K562 (cell line): Measurements from ENCODE around the gene MKRN3. TPM values are rescaled to one million over a fixed set of nuclear protein-coding genes. Genes with fewer than 3 reads are reported as not detected.
A peak's percentile ranks its signal among the peaks of the same experiment; 100 is the strongest.

Experiments used
- ATF6 ChIP-seq: sonication (generic); formaldehyde crosslinking; IDR thresholded peaks from 2 replicates; pipeline ENCODE4 v1.4.0; 2020; ENCODE audit warnings: mild to moderate bottlenecking, missing genetic modification reagents
- CLOCK ChIP-seq: fragments of 250-450 bp; sonication (Bioruptor Pico); IDR thresholded peaks from 2 replicates; pipeline ENCODE4 v1.4.0; 2020; ENCODE audit warnings: mild to moderate bottlenecking, moderate library complexity, borderline replicate concordance
- ELF4 ChIP-seq: fragments of 450-650 bp; formaldehyde crosslinking; IDR thresholded peaks from 2 replicates; pipeline ENCODE4 v1.4.0; 2022; ENCODE audit warnings: missing genetic modification characterization
- FOXK2 ChIP-seq, 2 experiments: fragments of 450-650 bp; IDR thresholded peaks in 1 of 2; conservative IDR thresholded peaks in 1 of 2; 2 replicates each; pipeline ENCODE4 v1.6.1; 2016; ENCODE audit warnings: low read depth in 2 of 2, mild to moderate bottlenecking in 1 of 2
- FOXP1 ChIP-seq: sonication (generic); formaldehyde crosslinking; IDR thresholded peaks from 2 replicates; pipeline ENCODE4 v1.8.0; 2022; ENCODE audit warnings: mild to moderate bottlenecking, missing genetic modification reagents
- LEF1 ChIP-seq: fragments of 450-650 bp; IDR thresholded peaks from 2 replicates; pipeline ENCODE4 v1.6.1; 2016; ENCODE audit warnings: mild to moderate bottlenecking
- NCOR1 ChIP-seq: fragments of 450-650 bp; IDR thresholded peaks from 2 replicates; pipeline ENCODE4 v1.6.1; 2016; ENCODE audit warnings: mild to moderate bottlenecking, moderate library complexity
- NFIC ChIP-seq: fragments of 450-650 bp; IDR thresholded peaks from 2 replicates; pipeline ENCODE4 v1.6.1; 2017; ENCODE audit warnings: mild to moderate bottlenecking, inconsistent platforms
- PURB ChIP-seq: sonication (generic); formaldehyde crosslinking; IDR thresholded peaks from 2 replicates; pipeline ENCODE4 v1.9.0; 2021; ENCODE audit warnings: low read depth, mild to moderate bottlenecking, missing genetic modification reagents
- SMAD4 ChIP-seq: fragments of 250-450 bp; sonication (Bioruptor Pico); conservative IDR thresholded peaks from 2 replicates; pipeline ENCODE4 v1.8.0; 2021; ENCODE audit warnings: inconsistent platforms, mild to moderate bottlenecking, moderate library complexity
- TCF3 ChIP-seq: sonication (generic); formaldehyde crosslinking; IDR thresholded peaks from 2 replicates; pipeline ENCODE4 v1.4.0; 2020; ENCODE audit warnings: mild to moderate bottlenecking, missing genetic modification reagents
- ZKSCAN3 ChIP-seq: fragments of 250-450 bp; sonication (Bioruptor Pico); IDR thresholded peaks from 2 replicates; pipeline ENCODE4 v1.4.0; 2020
- ZNF280A ChIP-seq: fragments of 450-650 bp; IDR thresholded peaks from 2 replicates; pipeline ENCODE4 v1.6.1; 2018; ENCODE audit warnings: mild to moderate bottlenecking, low read depth; ENCODE audit not compliant: partially characterized antibody
- ZNF639 ChIP-seq, 2 experiments: fragments of 200-800 bp in 1 of 2; sonication (Bioruptor generic) in 1 of 2; sonication (generic) in 1 of 2; formaldehyde crosslinking in 1 of 2; IDR thresholded peaks in 1 of 2; conservative IDR thresholded peaks in 1 of 2; 2 replicates each; pipeline versions ENCODE4 v1.5.0 to v1.6.1; 2016 to 2020; ENCODE audit warnings: missing compliant biosample characterization in 1 of 2, missing genetic modification characterization in 1 of 2, missing genetic modification reagents in 1 of 2
- ZNF696 ChIP-seq: fragments of 250-450 bp; sonication (Bioruptor Pico); conservative IDR thresholded peaks from 2 replicates; pipeline ENCODE4 v1.4.0; 2020; ENCODE audit warnings: mild to moderate bottlenecking, moderate library complexity
- polyA plus RNA-seq, 8 experiments: library from polyadenylated mRNA; depleted of rRNA in 4 of 8; stranded (reverse) in 5 of 8; unstranded in 3 of 8; fragments of >200 nt; fragmentation: Nextera tagmentation in 2 of 8; fragmentation: Illumina TruSeq in 1 of 8; extraction: Ambion mirVana in 2 of 8; extraction: Trizol in 1 of 8; gene quantifications; 2 replicates each; pipeline versions ENCODE4 v1.2.1 to v1.2.3, GENCODE V29; 2011 to 2014; ENCODE audit warnings: inconsistent platforms in 1 of 8, missing spikeins in 1 of 8
- total RNA-seq, 7 experiments: library from RNA; depleted of rRNA in 6 of 7; stranded (reverse); fragments of >200 nt in 6 of 7; fragmentation: Illumina TruSeq in 2 of 7; extraction: Trizol in 2 of 7; gene quantifications; 2 replicates each; pipeline versions ENCODE4 v1.2.1 to v1.2.3, GENCODE V29; 2011 to 2021; ENCODE audit warnings: low replicate concordance in 1 of 7
- TF ChIP-seq, protein P1 (sequence below): fragments of 150-350 bp; conservative IDR thresholded peaks from 2 replicates; pipeline ENCODE4 v1.6.1; 2014; ENCODE audit warnings: low read length

The MKRN3 gene
- total and polyA plus RNA-seq, 9 of the 15 experiments (the other 6 are each of a cell fraction or from before 2014, with no cell fraction given) = 6.5 to 33.4 (median 25.1) TPM

- TF ChIP-seq CLOCK (CRISPR knock-in tag) = no peak
- TF ChIP-seq ZNF696 (CRISPR knock-in tag) = no peak
- TF ChIP-seq, protein P1, sequence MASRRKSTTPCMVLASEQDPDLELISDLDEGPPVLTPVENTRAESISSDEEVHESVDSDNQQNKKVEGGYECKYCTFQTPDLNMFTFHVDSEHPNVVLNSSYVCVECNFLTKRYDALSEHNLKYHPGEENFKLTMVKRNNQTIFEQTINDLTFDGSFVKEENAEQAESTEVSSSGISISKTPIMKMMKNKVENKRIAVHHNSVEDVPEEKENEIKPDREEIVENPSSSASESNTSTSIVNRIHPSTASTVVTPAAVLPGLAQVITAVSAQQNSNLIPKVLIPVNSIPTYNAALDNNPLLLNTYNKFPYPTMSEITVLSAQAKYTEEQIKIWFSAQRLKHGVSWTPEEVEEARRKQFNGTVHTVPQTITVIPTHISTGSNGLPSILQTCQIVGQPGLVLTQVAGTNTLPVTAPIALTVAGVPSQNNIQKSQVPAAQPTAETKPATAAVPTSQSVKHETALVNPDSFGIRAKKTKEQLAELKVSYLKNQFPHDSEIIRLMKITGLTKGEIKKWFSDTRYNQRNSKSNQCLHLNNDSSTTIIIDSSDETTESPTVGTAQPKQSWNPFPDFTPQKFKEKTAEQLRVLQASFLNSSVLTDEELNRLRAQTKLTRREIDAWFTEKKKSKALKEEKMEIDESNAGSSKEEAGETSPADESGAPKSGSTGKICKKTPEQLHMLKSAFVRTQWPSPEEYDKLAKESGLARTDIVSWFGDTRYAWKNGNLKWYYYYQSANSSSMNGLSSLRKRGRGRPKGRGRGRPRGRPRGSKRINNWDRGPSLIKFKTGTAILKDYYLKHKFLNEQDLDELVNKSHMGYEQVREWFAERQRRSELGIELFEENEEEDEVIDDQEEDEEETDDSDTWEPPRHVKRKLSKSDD = peak; percentile 74; the same call in 1 of the 2 replicates
- TF ChIP-seq FOXP1 = no peak; the same call in 1 of the 2 replicates
- no peak for TF ChIP-seq SMAD4
- TF ChIP-seq NFIC = peak; percentile 65
- TF ChIP-seq ZKSCAN3 = no peak
- TF ChIP-seq ATF6 (CRISPR knock-in tag) = peak; percentile 35; the same call in 1 of the 2 replicates
- TF ChIP-seq ZNF639 (CRISPR knock-in tag; conservative IDR thresholded peaks at IDR 0.05 in 1 of 2, IDR thresholded peaks at IDR 0.05 in 1 of 2) = peak in 1 of 2 experiments; percentile 56; a peak in 2 of 4 replicates
- no peak for TF ChIP-seq ZNF280A
- peak; percentile 79 to 90 for TF ChIP-seq FOXK2 (conservative IDR thresholded peaks at IDR 0.05 in 1 of 2, IDR thresholded peaks at IDR 0.05 in 1 of 2; ENCODE audit: low read depth in 2 of 2)
- no peak for TF ChIP-seq PURB (CRISPR knock-in tag)
- peak; percentile 40 for TF ChIP-seq NCOR1
- peak; percentile 94 for TF ChIP-seq ELF4 (CRISPR knock-in tag)
- TF ChIP-seq LEF1 = peak; percentile 39; the same call in 1 of the 2 replicates
- peak; percentile 41; the same call in 1 of the 2 replicates for TF ChIP-seq TCF3 (CRISPR knock-in tag)
Observed at GRCh38 chr15:23565395-23566070, at the start of gene MKRN3 (continued).
